Activated CD4-positive, alpha-beta memory T cell treated with anti-CD3 and anti-CD28 coated beads for 36 hours (primary cell): ENCODE measurements around the gene MPV17L. TPM values are rescaled to one million over a fixed set of nuclear protein-coding genes. Genes with fewer than 3 reads are reported as not detected.
"Not testable (repeated sequence)": the region's sequence is repeated elsewhere in the genome, so short reads cannot be mapped to it uniquely, and the experiment has no call there.

Source experiments
- CTCF ChIA-PET: fragments of 350-600 bp; sonication (Branson Sonifier 250); formaldehyde crosslinking; loops from one replicate; lab custom pipeline; 2021; ENCODE audit warnings: antibody characterized with exemption, inconsistent platforms; lab: Charles Lee
- POLR2A ChIA-PET: fragments of 350-600 bp; sonication (Branson Sonifier 250); formaldehyde crosslinking; loops from one replicate; lab custom pipeline; 2021; ENCODE audit warnings: antibody characterized with exemption; lab: Charles Lee
- DNase-seq: peaks from one replicate; pipeline ENCODE4 v3.0.0-alpha.2; 2020
- H3K27ac Mint-ChIP-seq: one replicate; pipeline ENCODE4 v1.8.0; 2021; ENCODE audit warnings: mixed read lengths
- H3K27me3 Mint-ChIP-seq: one replicate; pipeline ENCODE4 v1.8.0; 2021; ENCODE audit warnings: mixed read lengths
- H3K36me3 Mint-ChIP-seq: one replicate; pipeline ENCODE4 v1.8.0; 2021; ENCODE audit warnings: mixed read lengths
- H3K4me1 Mint-ChIP-seq: one replicate; pipeline ENCODE4 v1.8.0; 2021; ENCODE audit warnings: low read depth, mixed read lengths
- H3K4me3 Mint-ChIP-seq: one replicate; pipeline ENCODE4 v1.8.0; 2021; ENCODE audit warnings: mild to moderate bottlenecking, mixed read lengths
- H3K9me3 Mint-ChIP-seq: one replicate; pipeline ENCODE4 v1.8.0; 2021; ENCODE audit warnings: mixed read lengths
- intact Hi-C: fragments of 100-400 bp; cut with micrococcal nuclease; formaldehyde crosslinking; loops from one replicate; pipeline ENCODE4 v1.15.1; 2023
- total RNA-seq, 2 experiments: library from RNA; stranded (reverse); gene quantifications; one replicate each; pipeline ENCODE4 v1.2.3, GENCODE V29; 2021

The MPV17L gene
- total RNA-seq: not detected

DNA sequence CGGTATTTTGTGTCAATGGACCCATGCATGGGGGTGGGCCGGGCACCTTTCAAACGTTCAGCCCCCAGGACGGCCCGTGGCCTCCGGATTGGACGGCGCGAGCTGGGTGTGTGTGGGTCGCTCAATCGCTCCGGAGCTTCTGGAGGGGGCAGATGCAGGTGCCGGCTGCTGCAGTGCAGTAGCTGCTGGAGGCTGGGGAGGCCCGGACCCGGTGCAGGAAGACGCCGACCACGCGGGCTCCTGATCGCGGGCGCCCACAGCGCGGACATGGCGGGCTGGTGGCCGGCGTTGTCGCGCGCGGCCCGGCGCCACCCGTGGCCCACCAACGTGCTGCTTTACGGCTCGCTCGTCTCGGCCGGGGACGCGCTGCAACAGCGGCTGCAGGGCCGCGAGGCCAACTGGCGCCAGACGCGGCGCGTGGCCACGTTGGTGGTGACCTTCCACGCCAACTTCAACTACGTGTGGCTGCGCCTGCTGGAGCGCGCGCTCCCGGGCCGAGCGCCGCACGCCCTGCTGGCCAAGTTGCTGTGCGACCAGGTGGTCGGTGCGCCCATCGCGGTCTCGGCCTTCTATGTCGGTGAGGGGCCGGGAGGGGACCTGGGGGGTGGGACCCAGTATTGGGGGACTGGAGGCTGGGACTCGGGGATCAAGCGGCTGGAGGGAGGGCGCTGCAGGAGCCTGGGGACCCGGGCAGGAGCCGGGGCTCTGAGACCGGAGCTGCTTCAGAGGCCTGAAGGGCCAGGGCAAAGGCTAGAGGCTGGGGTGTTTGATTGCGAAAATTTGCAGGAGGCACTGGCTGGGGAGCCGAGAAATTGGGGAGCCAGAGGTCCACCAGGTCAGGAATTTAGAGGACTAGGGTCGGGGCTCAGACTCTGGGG is at the start of gene MPV17L:
MPV17L (plus strand) TSS at position 124 of the 878 bp plus-strand sequence; CDS start at position 268, 144 bp downstream.
- CTCF ChIA-PET, POLR2A ChIA-PET: not testable (repeated sequence)

DNA sequence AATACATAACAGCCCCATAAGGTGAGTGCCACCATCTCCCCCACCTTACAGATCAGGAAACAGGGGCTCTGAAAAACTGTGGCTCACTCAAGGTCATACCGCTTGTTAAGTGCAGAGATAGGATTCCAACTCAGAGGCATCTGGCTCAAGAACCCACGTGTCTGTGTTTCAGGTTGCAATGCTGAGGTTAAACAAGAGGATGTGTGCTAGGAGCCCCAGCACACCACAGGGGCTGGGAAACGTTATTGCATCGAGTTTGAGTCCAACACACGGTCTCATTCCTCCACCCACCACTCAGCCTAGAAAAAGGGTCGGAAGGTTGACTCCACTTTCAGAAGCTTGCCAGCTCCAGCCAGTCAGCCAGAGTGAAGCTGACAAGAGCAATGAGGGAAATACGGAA is 46.8 kb upstream of the MPV17L start:
- H3K36me3 Mint-ChIP-seq, intact Hi-C loops, H3K27ac Mint-ChIP-seq: not testable (repeated sequence)

More for the DNA sequence above, at the start of gene MPV17L:
- H3K27me3 Mint-ChIP-seq: peaks cover 32% of the 10 kb centered on the region
- H3K4me1 Mint-ChIP-seq, H3K9me3 Mint-ChIP-seq, H3K36me3 Mint-ChIP-seq, DNase-seq, intact Hi-C loops, H3K4me3 Mint-ChIP-seq, H3K27ac Mint-ChIP-seq: not testable (repeated sequence)

DNA sequence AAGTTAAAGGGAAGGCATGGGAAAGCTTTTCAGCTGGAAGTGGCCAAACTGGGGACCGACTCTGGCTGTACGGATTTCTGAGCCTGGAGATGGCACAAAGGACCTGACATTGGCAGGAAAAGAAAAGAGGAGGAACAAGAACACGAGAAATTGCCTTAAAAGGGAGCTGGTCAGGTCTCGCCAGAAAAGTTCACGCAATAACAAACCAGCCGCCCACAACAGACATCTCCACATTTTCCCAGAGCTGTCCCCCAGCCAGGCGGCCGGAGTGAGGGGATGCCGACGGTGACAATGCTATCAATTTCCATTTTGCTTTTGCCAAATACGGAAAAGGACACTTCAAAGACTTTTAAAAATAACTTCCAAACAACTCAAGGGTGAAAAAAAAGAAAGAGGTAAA is 44.3 kb upstream of the MPV17L start:
- DNase-seq, intact Hi-C loops, H3K36me3 Mint-ChIP-seq, H3K4me1 Mint-ChIP-seq, H3K4me3 Mint-ChIP-seq, POLR2A ChIA-PET, H3K27ac Mint-ChIP-seq, CTCF ChIA-PET, H3K27me3 Mint-ChIP-seq, H3K9me3 Mint-ChIP-seq: not testable (repeated sequence)

More for the DNA sequence above, 46.8 kb upstream of the MPV17L start:
- H3K4me3 Mint-ChIP-seq, H3K27me3 Mint-ChIP-seq, H3K9me3 Mint-ChIP-seq, POLR2A ChIA-PET, DNase-seq, H3K4me1 Mint-ChIP-seq, CTCF ChIA-PET: not testable (repeated sequence)

DNA sequence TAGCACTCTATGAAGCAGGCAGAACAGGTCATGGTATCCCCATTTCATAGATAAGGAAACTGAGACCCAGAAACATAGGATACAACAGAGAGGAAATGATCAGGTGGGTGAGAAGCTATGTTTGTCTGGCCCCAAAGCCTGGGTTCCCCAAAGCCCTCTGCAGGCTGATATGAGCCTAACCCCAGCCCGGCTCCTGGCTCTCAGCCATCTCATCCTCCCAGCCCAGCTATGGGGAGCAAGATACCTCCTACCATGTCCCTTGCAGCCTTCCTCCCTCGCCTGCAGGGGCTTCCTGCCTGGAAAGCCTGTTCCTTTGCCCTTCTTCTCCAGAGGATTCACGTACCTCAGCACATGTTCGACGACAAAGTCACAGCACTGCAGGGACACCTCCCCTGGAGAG is 43.8 kb upstream of the MPV17L start:
- intact Hi-C loops, H3K27me3 Mint-ChIP-seq, POLR2A ChIA-PET, H3K27ac Mint-ChIP-seq, H3K36me3 Mint-ChIP-seq, H3K9me3 Mint-ChIP-seq, CTCF ChIA-PET, DNase-seq, H3K4me3 Mint-ChIP-seq, H3K4me1 Mint-ChIP-seq: not testable (repeated sequence)

DNA sequence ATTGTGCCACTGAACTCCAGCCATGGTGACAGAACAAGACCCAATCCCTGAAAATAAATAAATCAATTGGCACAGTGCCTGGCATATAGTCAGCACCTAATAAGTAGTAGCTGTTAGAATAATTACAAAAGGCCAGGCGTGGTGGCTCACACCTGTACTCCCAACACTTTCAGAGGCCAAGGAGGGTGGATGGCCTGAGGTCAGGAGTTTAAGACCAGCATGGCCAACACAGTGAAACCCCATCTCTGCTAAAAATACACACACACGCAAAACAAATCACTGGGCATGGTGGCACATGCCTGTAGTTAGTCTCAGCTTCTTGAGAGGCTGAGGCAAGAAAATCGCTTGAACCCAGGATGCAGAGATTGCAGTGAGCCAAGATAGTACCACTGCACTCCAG is 42.7 kb upstream of the MPV17L start:
- POLR2A ChIA-PET, CTCF ChIA-PET, H3K4me3 Mint-ChIP-seq, H3K36me3 Mint-ChIP-seq, H3K9me3 Mint-ChIP-seq, DNase-seq, H3K27me3 Mint-ChIP-seq, intact Hi-C loops, H3K4me1 Mint-ChIP-seq, H3K27ac Mint-ChIP-seq: not testable (repeated sequence)

DNA sequence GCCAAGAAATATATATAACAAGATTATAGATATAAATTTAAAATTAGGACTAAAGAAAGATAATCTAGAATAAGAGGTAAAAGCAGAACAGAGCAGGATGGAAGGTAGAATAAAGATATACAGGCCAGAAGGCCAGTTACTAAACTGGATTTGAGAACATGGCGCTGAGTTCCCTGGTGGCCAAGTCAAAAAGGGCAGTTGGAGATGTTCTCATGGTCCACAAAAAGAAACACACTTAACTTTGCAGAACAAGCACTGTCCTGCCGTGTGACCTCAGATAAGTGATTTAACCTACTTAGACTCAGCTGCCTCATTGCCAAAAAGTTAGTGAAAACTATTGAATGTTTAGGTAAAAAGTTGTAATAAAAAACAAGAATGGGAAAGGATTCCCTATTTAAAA is 40.7 kb upstream of the MPV17L start:
- H3K27me3 Mint-ChIP-seq, H3K27ac Mint-ChIP-seq, DNase-seq, H3K4me3 Mint-ChIP-seq, H3K4me1 Mint-ChIP-seq, CTCF ChIA-PET, H3K36me3 Mint-ChIP-seq, H3K9me3 Mint-ChIP-seq, POLR2A ChIA-PET, intact Hi-C loops: not testable (repeated sequence)

DNA sequence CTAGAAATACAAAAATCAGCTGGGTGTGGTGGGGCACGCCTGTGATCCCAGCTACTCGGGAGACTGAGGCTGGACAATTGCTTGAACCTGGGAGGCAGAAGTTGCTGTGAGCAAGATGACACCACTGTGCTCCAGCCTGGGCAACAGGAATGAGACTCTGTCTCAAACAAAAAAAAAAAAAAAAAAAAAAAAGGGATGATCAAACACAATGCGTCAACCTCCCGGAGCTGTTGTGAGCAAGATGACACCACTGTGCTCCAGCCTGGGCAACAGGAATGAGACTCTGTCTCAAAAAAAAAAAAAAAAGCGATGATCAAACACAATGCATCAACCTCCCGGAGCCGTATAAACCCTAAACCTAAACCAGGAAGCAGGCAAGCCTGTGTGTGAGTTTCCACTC is 38.1 kb upstream of the MPV17L start:
- CTCF ChIA-PET, H3K4me3 Mint-ChIP-seq, H3K27me3 Mint-ChIP-seq, H3K36me3 Mint-ChIP-seq, DNase-seq, H3K4me1 Mint-ChIP-seq, H3K9me3 Mint-ChIP-seq, intact Hi-C loops, POLR2A ChIA-PET, H3K27ac Mint-ChIP-seq: not testable (repeated sequence)

DNA sequence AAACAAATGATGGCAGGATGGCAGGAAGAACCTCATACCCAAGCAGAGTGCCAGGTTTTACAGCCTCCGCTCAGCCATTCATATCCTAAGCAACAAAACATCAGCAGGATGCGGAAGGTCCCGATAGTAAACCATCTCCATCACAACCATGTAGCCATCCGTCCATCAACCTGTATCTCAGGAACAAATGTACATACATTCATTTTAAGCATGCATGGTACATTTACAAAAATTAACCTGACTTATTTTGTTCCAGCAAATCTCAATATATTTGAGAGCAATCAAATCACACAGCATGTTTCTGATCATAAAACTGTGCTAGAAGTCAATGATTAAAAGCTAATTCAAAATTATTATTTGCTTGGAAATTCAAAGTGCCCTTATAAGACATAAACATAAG is 17.4 kb upstream of the MPV17L start, which contains the start of gene NPIPA5:
NPIPA5 (minus strand) TSS at position 101 of the 400 bp plus-strand sequence; CDS start at position 101, 0 bp downstream.
- POLR2A ChIA-PET, intact Hi-C loops, CTCF ChIA-PET, H3K4me3 Mint-ChIP-seq, H3K27me3 Mint-ChIP-seq, DNase-seq, H3K36me3 Mint-ChIP-seq, H3K27ac Mint-ChIP-seq, H3K9me3 Mint-ChIP-seq, H3K4me1 Mint-ChIP-seq: not testable (repeated sequence)

DNA sequence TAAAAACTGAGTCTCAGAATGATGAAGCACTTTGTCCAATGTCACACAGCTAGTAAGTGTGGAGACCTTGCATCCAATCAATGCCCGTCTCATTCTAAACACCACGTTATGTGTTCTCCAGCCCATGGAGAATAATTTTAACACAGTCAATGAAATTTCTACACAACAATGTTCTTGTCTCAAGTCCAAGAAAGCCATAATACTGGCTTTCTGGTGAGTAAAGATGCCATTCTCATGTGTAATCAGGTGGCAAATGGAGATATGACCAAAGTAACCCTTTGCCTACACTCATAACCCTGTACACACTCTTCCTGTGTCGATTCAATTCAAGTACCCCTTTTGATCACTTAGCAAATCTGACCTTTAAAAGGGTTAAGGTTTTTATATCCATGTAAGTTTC is 12.7 kb upstream of the MPV17L start:
- H3K36me3 Mint-ChIP-seq, H3K9me3 Mint-ChIP-seq, H3K27ac Mint-ChIP-seq, CTCF ChIA-PET, H3K4me3 Mint-ChIP-seq, POLR2A ChIA-PET, H3K27me3 Mint-ChIP-seq, intact Hi-C loops, H3K4me1 Mint-ChIP-seq, DNase-seq: not testable (repeated sequence)

DNA sequence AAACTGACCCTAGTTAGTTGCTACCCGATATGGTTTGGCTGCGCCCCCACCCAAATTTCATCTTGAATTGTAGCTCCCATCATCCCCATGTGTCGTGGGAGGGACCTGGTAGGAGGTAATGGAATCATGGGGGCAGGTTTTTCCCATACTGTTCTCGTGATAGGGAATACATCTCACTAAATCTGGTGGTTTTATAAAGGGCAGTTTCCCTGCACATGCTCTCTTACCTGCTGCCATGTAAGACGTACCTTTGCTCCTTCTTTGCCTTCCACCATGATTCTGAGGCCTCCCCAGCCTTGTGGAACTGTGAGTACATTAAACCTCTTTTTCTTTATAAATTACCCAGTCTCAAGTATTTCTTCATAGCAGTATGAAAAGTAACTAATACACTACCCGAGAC is 7.5 kb upstream of the MPV17L start:
- intact Hi-C loops, POLR2A ChIA-PET, H3K27me3 Mint-ChIP-seq, H3K36me3 Mint-ChIP-seq, H3K4me1 Mint-ChIP-seq, H3K9me3 Mint-ChIP-seq, CTCF ChIA-PET, H3K27ac Mint-ChIP-seq, H3K4me3 Mint-ChIP-seq, DNase-seq: not testable (repeated sequence)

DNA sequence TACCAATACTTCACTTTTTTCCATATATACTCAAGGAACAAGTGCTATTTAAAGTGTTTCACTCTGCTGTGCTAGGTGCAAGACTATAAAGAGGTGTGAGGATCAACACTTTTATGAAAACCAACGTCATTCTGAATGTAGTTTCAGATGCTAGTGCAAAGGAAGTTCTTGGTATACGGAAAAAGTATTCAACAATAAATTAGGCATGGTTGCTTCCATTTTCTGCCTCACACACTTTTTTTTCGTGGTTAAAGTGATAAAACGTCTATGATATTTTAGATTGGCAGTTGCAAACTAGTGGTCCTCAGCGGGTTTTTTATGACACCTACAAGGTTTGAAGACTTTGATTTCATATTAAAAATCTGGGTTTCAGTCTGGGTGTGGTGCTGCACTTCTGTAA is 5.6 kb upstream of the MPV17L start:
- H3K36me3 Mint-ChIP-seq, POLR2A ChIA-PET, CTCF ChIA-PET, DNase-seq, H3K4me1 Mint-ChIP-seq, intact Hi-C loops, H3K27ac Mint-ChIP-seq, H3K9me3 Mint-ChIP-seq, H3K4me3 Mint-ChIP-seq: not testable (repeated sequence)
- peaks cover 16% of the 10 kb centered on the region for H3K27me3 Mint-ChIP-seq

DNA sequence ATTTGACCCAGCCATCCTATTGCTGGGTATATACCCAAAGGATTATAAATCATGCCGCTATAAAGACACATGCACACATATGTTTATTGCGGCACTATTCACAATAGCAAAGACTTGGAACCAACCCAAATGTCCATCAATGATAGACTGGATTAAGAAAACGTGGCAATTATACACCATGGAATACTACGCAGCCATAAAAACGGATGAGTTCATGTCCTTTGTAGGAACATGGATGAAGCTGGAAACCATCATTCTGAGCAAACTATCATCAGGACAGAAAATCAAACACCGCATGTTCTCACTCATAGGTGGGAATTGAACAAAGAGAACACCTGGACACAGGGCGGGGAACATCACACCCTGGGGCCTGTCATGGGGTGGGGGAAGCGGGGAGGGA is 2.5 kb upstream of the MPV17L start:
- CTCF ChIA-PET, H3K9me3 Mint-ChIP-seq, H3K36me3 Mint-ChIP-seq, H3K4me1 Mint-ChIP-seq, H3K4me3 Mint-ChIP-seq, intact Hi-C loops, POLR2A ChIA-PET, DNase-seq, H3K27ac Mint-ChIP-seq: not testable (repeated sequence)
- H3K27me3 Mint-ChIP-seq: peaks cover 31% of the 10 kb centered on the region

DNA sequence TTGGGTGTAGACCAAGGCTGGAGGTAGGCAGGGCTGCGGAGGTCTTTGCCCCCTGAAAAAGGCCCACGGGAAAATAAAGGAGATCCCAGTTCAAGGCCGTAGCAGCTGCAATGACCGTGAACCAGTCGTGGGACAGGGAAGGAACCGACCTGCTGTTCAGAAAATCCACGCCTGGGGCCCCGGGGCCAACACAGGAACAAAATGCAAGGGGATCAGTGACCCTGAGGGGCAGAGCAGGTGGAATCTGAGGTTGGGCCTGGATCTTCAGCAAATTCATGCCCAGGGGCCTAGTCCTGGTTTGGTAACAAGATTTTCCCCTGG is 915 bp downstream of the MPV17L start:
- H3K4me1 Mint-ChIP-seq, H3K4me3 Mint-ChIP-seq, CTCF ChIA-PET, H3K36me3 Mint-ChIP-seq, H3K27ac Mint-ChIP-seq, DNase-seq, intact Hi-C loops, POLR2A ChIA-PET, H3K9me3 Mint-ChIP-seq: not testable (repeated sequence)
- H3K27me3 Mint-ChIP-seq: peaks cover 29% of the 10 kb centered on the region
